ENCODE data around the gene JCHAIN.

The JCHAIN gene

DNA sequence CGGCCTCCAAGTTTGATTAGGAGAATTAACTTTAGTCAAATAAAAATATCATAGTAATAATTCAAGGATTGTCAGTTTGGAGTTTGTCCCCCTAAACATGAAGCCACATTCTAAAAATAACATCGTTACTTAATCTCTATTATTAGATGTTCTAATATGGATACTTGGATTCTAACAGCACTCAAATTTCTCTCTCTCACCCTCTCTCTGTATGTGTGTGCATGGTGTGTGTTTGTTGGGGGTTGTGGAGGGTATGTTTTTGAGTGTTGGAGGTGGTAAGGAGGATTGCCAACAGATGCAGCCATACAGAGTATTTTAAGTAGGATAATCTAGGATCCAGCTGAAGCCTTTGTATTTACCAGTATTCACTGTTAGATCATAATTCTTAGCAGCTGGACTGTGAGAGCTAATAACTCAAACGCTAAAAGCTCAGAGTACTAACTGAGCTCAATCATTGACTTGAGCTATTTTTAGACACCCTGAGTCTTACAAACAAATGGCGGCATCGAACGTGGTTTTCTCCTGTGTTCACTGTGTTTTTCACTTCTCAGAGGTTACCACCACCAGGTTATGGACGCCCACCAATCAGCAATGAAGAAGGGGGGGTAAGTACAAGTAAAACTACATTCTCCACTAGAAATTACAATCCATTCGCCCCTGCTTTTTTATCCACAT lies 28.9 kb downstream of the JCHAIN start:
- no peak overlapping the region for H3K4me3 ChIP-seq (ENCODE audit: low read depth, low read length)

DNA sequence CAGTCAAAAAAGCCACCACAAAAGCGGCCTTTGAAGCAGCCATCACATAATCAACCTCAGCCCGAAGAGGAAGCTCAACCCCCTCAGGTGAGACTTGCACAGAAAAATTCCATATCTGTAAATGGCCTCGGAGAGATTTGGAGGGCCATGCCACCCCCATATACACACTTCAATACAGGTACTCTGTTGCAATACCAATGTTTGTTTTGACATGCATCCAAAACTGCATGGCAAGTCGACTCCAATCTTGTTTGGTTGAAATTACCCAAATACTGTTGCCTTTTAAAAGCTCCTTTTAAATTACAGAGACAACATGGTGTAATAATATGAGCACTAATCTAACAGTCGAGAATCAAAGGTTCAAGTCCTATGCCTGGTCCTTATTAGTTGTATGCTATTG lies 31.8 kb downstream of the JCHAIN start:
- H3K4me3 ChIP-seq (ENCODE audit: low read depth, low read length), result no peak overlapping the region
- TF ChIP-seq, protein P1, sequence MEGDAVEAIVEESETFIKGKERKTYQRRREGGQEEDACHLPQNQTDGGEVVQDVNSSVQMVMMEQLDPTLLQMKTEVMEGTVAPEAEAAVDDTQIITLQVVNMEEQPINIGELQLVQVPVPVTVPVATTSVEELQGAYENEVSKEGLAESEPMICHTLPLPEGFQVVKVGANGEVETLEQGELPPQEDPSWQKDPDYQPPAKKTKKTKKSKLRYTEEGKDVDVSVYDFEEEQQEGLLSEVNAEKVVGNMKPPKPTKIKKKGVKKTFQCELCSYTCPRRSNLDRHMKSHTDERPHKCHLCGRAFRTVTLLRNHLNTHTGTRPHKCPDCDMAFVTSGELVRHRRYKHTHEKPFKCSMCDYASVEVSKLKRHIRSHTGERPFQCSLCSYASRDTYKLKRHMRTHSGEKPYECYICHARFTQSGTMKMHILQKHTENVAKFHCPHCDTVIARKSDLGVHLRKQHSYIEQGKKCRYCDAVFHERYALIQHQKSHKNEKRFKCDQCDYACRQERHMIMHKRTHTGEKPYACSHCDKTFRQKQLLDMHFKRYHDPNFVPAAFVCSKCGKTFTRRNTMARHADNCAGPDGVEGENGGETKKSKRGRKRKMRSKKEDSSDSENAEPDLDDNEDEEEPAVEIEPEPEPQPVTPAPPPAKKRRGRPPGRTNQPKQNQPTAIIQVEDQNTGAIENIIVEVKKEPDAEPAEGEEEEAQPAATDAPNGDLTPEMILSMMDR (IDR thresholded peaks at IDR 0.05; ENCODE audit: borderline replicate concordance, insufficient read depth, low read depth, low read length), result no peak

More for the DNA sequence above, 28.9 kb downstream of the JCHAIN start:
- TF ChIP-seq, protein P1 (IDR thresholded peaks at IDR 0.05; ENCODE audit: borderline replicate concordance, insufficient read depth, low read depth, low read length), result no peak

DNA sequence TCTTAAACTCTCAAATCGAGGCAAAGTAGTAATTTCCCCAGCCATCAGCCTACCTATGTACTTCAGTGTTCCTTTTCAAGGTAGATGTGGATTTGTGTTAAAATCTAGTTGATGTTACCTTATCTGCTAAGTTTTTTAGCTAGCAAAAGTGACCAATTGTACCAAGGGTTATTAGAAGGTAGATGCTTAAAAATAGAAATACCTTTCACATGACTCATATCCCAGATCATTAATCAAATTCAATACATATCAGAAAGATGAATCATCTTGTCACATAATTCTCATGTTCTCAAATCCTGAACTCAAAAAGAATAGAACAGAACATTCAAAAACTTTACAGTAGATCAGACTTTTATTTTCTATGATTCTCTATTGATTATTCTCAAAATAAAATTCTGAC lies 34.3 kb downstream of the JCHAIN start:
- TF ChIP-seq, protein P1 (IDR thresholded peaks at IDR 0.05; ENCODE audit: borderline replicate concordance, insufficient read depth, low read depth, low read length), result no peak
- no peak overlapping the region for H3K4me3 ChIP-seq (ENCODE audit: low read depth, low read length)

DNA sequence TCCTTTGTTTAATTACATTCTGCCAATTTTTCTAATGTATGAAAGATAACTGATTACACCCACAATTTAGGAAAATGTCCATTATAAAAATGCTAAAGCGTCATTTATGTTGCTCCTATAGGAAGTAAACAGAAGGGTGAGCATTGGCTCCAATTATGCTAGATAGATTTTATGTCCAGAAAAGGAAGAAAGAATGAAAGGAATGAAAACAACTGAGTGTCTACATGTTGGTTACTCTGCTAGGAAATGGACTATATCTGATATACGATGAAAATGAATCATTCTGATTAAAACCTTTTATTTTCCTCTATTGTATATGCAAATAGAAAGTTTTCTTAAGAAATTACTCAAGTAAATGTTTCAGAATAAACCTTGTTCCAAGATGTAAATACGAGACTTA lies 36.1 kb downstream of the JCHAIN start:
- TF ChIP-seq, protein P1 (IDR thresholded peaks at IDR 0.05; ENCODE audit: borderline replicate concordance, insufficient read depth, low read depth, low read length), result no peak
- no peak overlapping the region for H3K4me3 ChIP-seq (ENCODE audit: low read depth, low read length)

DNA sequence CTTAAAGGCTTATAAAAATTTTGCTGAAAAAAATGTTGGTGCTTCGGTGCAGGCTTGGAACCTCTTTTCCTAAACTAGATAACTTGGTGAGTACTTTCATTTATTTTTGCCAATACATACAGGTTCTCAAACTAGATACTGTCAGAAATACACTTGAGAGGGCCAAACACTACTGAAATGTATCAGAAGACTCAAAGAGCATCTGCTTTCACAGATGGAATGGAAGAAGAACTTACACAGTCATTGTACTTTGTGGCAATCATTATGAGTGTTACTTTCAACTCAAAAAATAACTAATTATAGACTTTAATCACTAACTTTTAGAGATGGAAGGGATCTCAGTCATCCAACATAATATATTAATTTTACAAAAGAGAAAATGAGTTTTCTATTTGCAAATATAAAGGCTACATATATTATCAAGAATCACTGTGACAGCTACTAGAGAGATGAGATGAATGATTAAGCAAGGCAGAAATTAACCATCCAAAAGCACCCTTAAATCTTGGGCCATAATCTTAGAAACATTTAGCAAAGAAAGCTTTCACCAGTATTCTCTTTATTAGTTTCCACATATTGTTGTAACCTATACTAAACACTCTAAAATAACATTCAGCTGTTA lies 36.7 kb downstream of the JCHAIN start:
- TF ChIP-seq, protein P1 (IDR thresholded peaks at IDR 0.05; ENCODE audit: borderline replicate concordance, insufficient read depth, low read depth, low read length), result no peak

DNA sequence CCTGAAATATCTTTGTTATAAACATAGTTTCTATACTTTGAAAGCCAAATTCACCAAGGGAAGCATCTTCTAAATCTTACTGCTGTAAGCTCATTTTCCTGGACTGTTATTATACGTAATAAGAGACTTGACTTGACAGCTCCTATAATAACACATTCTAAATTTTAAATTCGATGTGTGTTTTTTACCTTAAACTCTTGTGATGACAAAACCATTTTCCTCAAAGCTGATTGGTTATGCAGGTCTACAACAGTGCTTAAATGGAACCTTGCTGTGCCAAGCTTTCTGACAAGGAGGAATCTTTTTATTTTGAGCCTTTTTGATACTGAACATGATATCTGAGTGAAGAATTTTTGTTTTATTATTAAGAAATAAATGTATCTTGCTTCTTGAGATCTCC lies 37.9 kb downstream of the JCHAIN start, which contains the start of gene ENAM:
Gene ENAM, plus strand, starts transcription at position 301 of the 400 bp plus-strand sequence. CDS start 757 bp downstream, outside the sequence.
- no peak within 1 kb of the TSS for H3K4me3 ChIP-seq (ENCODE audit: low read depth, low read length)
- TF ChIP-seq, protein P1 (IDR thresholded peaks at IDR 0.05; ENCODE audit: borderline replicate concordance, insufficient read depth, low read depth, low read length), result no peak

More for the DNA sequence above, 36.7 kb downstream of the JCHAIN start:
- no peak overlapping the region for H3K4me3 ChIP-seq (ENCODE audit: low read depth, low read length)

DNA sequence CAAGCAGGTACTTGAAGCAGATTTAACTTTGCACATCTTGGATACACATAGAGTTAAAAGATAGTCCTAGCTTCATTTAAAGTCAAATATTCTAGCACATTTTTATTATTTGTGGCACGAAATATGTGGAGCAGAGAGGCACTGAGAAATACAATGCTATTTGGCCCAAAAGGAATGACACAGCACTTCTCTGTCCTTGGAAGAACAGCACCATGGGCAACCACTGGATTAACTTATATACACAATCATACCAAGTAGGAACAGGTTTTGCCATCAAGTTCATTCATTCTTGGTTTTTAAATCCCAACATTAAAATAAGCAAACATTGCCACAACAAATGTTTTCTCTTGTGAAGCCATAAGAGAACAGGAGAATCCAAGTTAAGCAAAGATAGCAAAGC lies 38.7 kb downstream of the JCHAIN start:
- no peak overlapping the region for H3K4me3 ChIP-seq (ENCODE audit: low read depth, low read length)
- TF ChIP-seq, protein P1 (IDR thresholded peaks at IDR 0.05; ENCODE audit: borderline replicate concordance, insufficient read depth, low read depth, low read length), result no peak
